GM12873 (cell line): Measurements from ENCODE around the gene ZMYND8.

ENCODE experiments used
- CTCF ChIP-seq: IDR thresholded peaks from 2 replicates; pipeline ENCODE4 v1.5.1; 2012; ENCODE audit warnings: low read depth, mild to moderate bottlenecking, moderate library complexity, low read length, control low read depth; ENCODE audit not compliant: insufficient read depth; ENCODE audit errors: missing control alignments

The ZMYND8 gene

DNA sequence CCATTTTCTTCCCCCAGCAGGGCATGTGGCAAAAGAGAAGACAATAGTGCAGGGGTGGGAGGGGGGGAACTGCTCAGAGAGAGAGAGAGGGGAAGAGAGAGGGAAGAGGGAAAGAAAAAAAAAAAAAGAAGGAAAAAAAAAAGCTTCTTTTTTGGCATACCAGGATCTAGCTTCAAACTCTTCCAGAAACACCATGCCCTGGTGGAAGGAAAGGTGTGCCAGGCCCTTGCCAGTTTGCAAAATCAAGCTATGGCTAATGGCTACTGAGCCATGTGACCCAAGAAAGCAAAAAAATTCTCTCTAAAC lies 326 bp downstream of the ZMYND8 start:
- TF ChIP-seq CTCF = no peak

DNA sequence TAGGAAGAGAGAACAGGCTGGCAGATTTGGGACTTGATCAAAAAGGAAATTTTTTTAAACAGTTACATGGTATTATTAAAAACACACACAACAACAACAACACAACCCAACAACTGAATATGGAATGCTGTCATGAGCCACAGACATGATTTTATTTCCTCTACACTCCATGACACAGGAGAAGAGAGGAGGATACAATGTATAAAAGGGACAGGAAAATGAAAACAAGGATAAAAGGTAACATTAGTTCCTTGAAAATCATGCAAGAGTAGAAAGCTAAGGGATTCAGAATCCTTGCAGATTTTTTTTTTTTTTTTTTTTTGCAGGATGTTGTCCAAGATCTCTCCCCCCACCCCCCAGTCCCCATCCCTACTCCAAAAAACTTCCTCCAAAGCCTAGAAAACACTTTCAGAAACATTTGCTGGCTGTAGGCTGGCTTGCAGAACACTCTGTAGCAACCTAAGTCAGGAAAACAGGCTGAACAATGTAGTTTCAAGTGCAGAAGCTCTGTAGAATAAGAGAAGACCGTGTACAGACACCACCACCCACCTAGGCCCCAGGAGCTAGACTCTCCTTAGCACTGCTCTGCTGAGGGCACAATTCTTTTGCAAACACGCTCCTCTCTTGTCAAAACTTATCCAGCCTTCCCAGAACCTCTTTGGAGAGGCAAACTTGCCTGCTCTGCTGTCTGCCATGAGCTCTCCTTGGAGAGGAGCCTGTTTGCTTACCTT lies 845 bp downstream of the ZMYND8 start:
- TF ChIP-seq CTCF = no peak

DNA sequence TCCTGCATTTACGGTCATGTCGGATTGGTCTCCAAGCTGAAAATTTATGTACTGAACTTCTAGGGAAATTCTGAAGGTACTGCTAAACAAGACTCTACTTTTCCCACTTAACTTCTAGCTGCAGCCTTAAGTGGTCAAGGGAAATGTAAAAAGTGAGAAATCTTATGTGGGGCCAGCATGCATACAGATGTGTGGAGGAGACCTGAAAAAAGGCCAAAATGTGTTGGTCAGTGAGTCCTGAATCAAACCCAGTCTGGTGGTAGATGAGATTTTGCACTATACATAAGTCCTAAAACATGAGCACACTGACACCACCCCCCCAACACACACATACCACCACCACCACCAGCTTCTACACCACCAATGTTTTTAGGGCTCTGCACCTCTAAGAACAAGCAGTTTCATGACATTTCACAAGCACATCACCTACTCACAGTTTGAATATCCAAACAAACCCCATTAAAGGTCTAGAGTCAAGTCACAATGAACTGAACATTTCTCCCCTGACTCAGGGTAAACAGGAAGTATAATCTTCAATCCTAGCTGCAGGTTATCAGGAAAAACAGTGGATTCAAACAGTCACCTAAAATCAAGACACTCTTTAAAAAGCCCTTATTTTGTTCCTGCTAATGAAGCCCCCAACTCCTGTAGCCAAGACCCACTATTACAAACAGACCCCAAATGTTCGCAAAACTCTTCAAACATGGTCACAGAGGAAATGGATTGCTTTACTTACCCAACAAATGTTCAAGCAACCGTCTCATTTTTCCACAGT lies 1.6 kb downstream of the ZMYND8 start:
- no peak for TF ChIP-seq CTCF

DNA sequence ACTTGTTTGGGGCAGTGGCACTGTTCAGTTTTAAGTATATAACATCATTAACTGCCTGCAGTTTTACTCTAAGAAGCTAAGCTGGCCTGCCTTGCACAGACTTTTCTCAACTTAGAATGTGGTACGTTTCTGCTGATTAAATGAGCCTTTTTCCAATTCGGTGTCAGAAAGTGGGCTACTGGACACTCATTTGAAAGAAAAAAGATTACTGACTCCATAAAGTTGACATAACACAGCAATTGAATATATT lies 2.1 kb downstream of the ZMYND8 start:
- no peak for TF ChIP-seq CTCF

DNA sequence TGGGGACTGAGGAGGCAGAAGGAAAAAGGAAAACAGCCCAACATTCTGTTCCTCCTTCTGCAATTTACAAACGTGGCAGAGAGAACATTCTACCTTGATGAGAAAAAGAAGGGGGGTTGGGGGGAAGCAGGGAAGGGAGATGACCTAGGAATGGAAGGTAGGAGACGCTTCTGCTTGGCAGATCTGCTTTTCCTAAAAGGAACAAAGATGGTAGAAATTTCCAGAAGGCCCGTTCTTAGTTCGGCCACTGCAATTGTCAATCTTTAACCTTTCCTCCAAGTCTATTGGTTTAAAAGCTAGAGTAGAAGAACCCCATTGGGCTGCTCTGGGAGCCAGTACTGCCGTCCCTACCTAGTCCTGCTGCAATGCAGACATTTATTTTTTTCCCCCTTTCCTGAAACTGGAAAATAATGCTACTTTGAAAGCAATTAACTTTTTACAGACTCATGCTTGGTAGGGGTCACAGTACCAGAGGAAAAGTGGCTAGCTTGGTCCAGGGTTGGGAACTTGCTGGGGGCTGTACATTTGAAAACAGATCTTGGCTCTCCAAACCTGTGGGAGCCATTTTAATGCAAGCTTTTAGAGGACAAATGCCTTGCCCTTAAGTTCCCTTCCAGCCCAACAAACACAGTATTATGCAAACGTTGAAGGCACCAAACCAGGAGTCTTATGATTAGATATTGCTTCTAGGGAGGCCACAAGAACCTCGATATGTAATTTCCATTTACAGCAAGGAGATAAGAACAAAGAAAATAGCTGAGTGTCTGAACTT lies 2.6 kb downstream of the ZMYND8 start:
- no peak for TF ChIP-seq CTCF

DNA sequence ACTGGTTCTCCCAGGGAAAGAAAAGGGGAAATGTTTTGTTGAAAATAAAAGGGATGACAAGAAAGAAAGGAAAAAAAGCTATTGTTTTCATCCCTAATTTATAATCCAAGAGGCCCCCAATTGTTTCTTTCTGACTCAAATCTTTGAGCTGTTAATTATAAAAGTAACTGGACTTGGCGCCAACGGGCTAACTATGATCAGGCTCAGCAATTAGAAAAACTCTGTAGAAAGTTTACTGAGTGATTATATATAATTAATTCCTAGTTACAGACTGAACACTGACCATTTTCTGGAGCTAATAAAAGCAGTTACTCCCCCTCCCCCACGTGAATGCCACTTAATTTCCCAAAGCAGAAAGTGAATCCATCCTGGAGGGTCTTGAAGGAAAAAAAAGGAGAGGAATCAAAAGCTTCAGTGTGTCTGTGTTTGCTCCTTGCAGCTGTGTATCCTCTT lies 3.2 kb downstream of the ZMYND8 start:
- no peak for TF ChIP-seq CTCF
